Fibroblast of skin of back (primary cell): ENCODE results near the gene RTEL1.

ENCODE experiments used
- DNase-seq: peaks from one replicate; pipeline ENCODE4 v3.0.0-alpha.2; 2013

RTEL1 gene

DNA sequence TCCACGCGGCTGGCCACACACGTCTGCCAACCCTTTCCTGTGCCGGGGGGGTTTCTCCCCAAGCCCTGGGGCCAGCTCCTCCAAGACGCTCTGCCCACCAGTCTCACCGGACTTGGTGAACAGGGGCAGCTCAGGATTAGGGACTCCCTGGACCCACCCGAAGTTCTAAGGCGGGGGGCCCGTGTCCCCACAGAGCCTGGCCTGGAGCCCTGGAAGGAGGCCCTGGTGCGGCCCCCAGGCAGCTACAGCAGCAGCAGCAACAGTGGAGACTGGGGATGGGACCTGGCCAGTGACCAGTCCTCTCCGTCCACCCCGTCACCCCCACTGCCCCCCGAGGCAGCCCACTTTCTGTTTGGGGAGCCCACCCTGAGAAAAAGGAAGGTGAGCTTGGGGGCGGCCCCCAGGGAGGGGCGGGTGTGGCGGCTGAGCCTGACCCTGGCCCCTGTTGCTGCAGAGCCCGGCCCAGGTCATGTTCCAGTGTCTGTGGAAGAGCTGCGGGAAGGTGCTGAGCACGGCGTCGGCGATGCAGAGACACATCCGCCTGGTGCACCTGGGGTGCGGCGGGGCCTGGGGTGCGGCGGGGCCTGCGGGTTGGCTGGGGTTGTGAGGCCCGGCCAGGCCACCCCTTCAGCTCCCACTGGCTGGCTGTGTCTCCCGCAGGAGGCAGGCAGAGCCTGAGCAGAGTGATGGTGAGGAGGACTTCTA, 83.7 kb downstream of the RTEL1 start:
- DNase-seq = no peak

DNA sequence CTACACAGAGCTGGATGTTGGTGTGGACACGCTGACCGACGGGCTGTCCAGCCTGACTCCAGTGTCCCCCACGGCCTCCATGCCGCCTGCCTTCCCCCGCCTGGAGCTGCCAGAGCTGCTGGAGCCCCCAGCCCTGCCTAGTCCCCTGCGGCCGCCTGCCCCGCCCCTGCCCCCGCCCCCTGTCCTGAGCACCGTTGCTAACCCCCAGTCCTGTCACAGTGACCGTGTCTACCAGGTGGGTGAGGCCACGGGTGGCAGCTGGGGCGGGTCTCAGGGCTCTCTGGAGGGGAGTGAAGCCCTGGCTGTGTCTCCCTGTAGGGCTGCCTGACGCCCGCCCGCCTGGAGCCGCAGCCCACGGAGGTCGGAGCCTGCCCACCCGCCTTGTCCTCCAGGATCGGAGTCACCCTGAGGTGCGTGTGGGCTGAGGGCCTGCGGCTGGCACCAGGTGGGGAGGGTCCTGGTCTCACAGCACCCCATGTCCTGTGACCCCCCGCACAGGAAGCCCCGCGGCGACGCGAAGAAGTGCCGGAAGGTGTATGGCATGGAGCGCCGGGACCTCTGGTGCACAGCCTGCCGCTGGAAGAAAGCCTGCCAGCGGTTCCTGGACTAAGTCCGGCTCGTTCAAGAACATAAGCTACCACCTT, 84.4 kb downstream of the RTEL1 start:
- no peak for DNase-seq

DNA sequence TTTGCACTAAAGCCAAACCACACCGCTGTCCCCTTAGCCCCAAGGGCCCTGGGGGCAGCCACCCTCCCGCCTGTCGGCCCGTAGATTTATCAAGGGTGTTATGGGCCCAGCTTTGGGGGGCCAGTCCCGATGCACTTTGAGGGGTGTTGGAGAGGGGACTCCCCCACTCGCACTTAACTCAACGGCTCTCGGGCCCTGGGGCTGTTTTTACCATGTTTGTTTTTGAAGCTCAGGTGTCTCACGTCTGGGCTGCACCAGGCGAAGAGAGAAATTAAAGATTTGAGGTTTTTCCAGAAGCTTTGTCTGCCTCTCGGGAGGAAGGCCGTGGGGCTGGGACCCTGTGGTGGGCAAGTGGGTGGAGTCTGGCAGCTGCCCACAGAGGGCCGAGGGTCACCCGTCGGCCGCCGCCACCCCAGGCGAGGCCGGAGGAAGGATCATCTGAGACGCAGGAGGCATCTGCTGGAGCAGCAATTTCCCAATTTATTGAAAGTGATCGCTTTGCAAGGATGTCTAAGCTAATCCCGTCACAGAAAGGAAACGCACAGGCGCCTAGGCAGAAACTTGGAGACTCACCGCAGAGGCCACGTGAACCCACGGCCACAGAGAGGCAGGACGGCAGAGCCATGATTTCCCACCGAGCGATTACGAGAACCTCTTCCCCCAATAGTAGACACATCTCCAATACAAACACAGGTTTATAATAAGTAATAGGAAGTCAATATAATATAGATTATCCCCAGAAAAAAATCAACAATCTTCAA, 85.3 kb downstream of the RTEL1 start:
- no peak for DNase-seq

DNA sequence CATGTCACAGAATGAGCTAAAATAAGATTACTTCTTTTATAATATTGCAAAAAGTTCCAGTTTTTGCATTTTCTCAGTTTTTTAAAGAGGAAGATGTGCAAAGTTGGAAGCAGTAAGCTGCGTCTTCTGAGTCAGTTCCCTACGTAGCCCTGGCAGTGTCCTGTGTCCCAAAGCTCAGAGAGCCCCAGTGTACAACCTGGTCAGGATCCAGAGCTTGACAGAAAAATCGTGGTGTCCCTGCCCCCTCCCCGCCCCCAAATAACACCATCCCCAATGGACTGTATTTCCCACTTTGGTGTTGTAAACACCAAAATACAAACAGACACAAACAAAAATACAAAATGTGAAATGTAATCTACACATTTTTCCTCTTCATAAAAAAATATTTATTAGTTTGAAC, 86.0 kb downstream of the RTEL1 start:
- no peak for DNase-seq

DNA sequence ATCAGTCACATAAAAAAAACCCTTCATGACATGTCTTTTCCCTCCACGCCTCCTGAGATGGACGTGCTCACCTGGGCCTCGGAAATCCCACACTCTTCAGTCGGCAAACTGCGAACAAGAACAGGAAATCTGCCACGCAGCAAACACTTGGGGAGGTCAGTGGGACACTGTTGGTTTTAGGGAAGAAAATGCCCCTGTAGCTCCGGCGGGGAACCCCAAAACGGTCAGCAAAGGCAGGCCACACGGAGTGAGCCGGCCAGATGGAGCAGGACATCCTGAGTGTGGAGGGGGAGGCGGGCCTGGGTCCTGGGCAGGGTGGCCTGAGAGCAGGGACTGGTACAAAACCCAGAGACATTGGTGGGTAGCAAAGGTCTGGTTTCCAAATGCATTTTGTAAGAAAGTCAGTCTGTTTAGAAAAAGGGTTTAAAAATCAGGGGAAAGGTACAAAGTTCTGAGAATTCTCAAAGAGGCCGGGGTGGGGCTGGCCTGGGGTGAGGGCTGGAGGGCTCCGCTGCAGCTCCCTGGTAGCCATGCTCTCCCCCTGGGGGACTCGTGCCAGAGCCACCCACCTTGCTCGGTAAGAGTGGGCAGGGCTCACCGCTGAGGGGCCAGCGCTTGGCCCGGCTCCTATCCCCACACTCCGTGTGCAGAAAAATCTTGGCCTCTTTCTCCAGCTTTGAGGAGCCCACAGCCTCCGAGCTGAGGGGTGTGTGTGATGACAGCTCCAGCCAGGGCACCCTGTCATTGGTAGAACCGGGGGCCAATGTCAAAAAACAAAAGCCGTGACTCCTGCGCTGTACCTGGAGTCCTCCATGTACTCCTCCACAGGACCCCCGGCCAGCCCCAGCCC, 86.7 kb downstream of the RTEL1 start:
- DNase-seq = no peak

DNA sequence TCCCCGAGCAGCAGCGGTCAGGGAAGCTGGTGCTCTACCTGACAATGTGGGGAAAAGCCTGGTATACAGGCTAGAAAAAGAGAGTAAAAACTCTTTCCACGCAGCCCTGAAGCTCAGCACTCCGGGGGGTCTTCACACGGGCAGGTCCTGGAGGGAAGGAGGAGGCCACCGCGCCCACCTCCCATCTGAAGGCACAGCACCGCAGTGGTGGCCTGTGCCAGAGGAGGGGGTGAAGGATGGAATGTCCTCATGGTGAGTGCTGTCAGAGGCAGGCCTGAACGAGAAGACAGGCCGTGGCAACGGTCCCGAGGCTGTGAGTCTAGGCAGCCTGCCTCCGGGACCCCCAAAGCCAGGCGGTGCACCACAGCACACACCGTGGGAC, 87.3 kb downstream of the RTEL1 start:
- DNase-seq = no peak
